ENCODE data around the gene CFAP97.
A peak's percentile ranks its signal among the peaks of the same experiment; 100 is the strongest.

The CFAP97 gene

GRCh38 chr4:185194924-185195888, 8.6 kb downstream of the CFAP97 start:
- H3K36me3 Mint-ChIP-seq: peaks cover 44% of the 10 kb centered on the region
- no peak overlapping the region for H3K27ac Mint-ChIP-seq
- ATAC-seq (no peak), DNase-seq (ENCODE audit: low spot score in 2 of 2) (no peak)
- H3K9me3 Mint-ChIP-seq: no peaks in the 10 kb centered on the region
- H3K4me1 Mint-ChIP-seq: peaks cover 29% of the 10 kb centered on the region
- H3K4me3 Mint-ChIP-seq: no peak overlapping the region

- DNase-seq (ENCODE audit: low spot score in 2 of 2) (no peak), ATAC-seq (no peak)
- Mint-ChIP-seq H3K4me3 (no peak overlapping the region), H3K27ac (no peak overlapping the region), H3K36me3 (peaks cover 56% of the 10 kb centered on the region), H3K4me1 (peaks cover 36% of the 10 kb centered on the region), H3K9me3 (no peaks in the 10 kb centered on the region)
Observed at GRCh38 chr4:185192059-185192458, 11.7 kb downstream of the CFAP97 start.

- peak overlapping the region; percentile 45 for H3K27ac Mint-ChIP-seq
- H3K9me3 Mint-ChIP-seq: no peaks in the 10 kb centered on the region
- no peak overlapping the region for H3K4me3 Mint-ChIP-seq
- peaks cover 37% of the 10 kb centered on the region for H3K4me1 Mint-ChIP-seq
- H3K36me3 Mint-ChIP-seq: peaks cover 55% of the 10 kb centered on the region
- ATAC-seq (no peak), DNase-seq (ENCODE audit: low spot score in 2 of 2) (no peak)
Observed at GRCh38 chr4:185190306-185190856, 13.4 kb downstream of the CFAP97 start.

- no peak overlapping the region for H3K4me3 Mint-ChIP-seq
- ATAC-seq (no peak), DNase-seq (ENCODE audit: low spot score in 2 of 2) (no peak)
- peaks cover 49% of the 10 kb centered on the region for H3K36me3 Mint-ChIP-seq
- H3K4me1 Mint-ChIP-seq: peaks cover 30% of the 10 kb centered on the region
- peak overlapping the region; percentile 45 for H3K27ac Mint-ChIP-seq
- H3K9me3 Mint-ChIP-seq: no peaks in the 10 kb centered on the region
Observed at GRCh38 chr4:185189606-185190305, 14.0 kb downstream of the CFAP97 start.

- DNase-seq (ENCODE audit: low spot score in 2 of 2): no peak
- Mint-ChIP-seq H3K27ac (no peak overlapping the region), H3K4me3 (no peak overlapping the region), H3K9me3 (no peaks in the 10 kb centered on the region), H3K36me3 (peaks cover 55% of the 10 kb centered on the region), H3K4me1 (peaks cover 27% of the 10 kb centered on the region)
- no peak for ATAC-seq
Observed at GRCh38 chr4:185186769-185187168, 17.0 kb downstream of the CFAP97 start.

- peak; percentile 69 for ATAC-seq
- Mint-ChIP-seq H3K36me3 (peaks cover 42% of the 10 kb centered on the region), H3K4me3 (no peak overlapping the region), H3K4me1 (peaks cover 31% of the 10 kb centered on the region), H3K27ac (no peak overlapping the region), H3K9me3 (no peaks in the 10 kb centered on the region)
- peak; percentile 63 to 79 for DNase-seq (ENCODE audit: low spot score in 2 of 2)
Observed at GRCh38 chr4:185183622-185184281, 20.0 kb downstream of the CFAP97 start.

- Mint-ChIP-seq H3K36me3 (peaks cover 33% of the 10 kb centered on the region), H3K27ac (no peak overlapping the region), H3K9me3 (no peaks in the 10 kb centered on the region), H3K4me3 (no peak overlapping the region), H3K4me1 (peaks cover 32% of the 10 kb centered on the region)
- DNase-seq (ENCODE audit: low spot score in 2 of 2) (no peak), ATAC-seq (no peak)
Observed at GRCh38 chr4:185182239-185182638, 21.6 kb downstream of the CFAP97 start.

- Mint-ChIP-seq H3K27ac (no peak overlapping the region), H3K4me3 (no peak overlapping the region), H3K4me1 (peaks cover 27% of the 10 kb centered on the region), H3K36me3 (peaks cover 46% of the 10 kb centered on the region), H3K9me3 (no peaks in the 10 kb centered on the region)
- ATAC-seq (peak; percentile 72), DNase-seq (ENCODE audit: low spot score in 2 of 2) (no peak)
Observed at GRCh38 chr4:185179488-185179887, 24.3 kb downstream of the CFAP97 start.

- Mint-ChIP-seq H3K36me3 (peaks cover 89% of the 10 kb centered on the region), H3K9me3 (no peaks in the 10 kb centered on the region), H3K4me1 (no peaks in the 10 kb centered on the region), H3K27ac (no peak overlapping the region), H3K4me3 (no peak overlapping the region)
- ATAC-seq (no peak), DNase-seq (ENCODE audit: low spot score in 2 of 2) (no peak)
Observed at GRCh38 chr4:185171373-185172071, 32.3 kb downstream of the CFAP97 start.

- Mint-ChIP-seq H3K9me3 (no peaks in the 10 kb centered on the region), H3K4me3 (no peak overlapping the region), H3K36me3 (peaks cover 80% of the 10 kb centered on the region), H3K4me1 (peaks cover 17% of the 10 kb centered on the region), H3K27ac (no peak overlapping the region)
- no peak for DNase-seq (ENCODE audit: low spot score in 2 of 2)
- ATAC-seq: no peak
Observed at GRCh38 chr4:185167234-185167633, 36.6 kb downstream of the CFAP97 start.

- H3K36me3 Mint-ChIP-seq: peaks cover 80% of the 10 kb centered on the region
- ATAC-seq (peak; percentile 98), DNase-seq (ENCODE audit: low spot score in 2 of 2) (no peak)
- no peaks in the 10 kb centered on the region for H3K9me3 Mint-ChIP-seq
- H3K4me3 Mint-ChIP-seq: no peak overlapping the region
- no peak overlapping the region for H3K27ac Mint-ChIP-seq
- H3K4me1 Mint-ChIP-seq: peaks cover 17% of the 10 kb centered on the region
Observed at GRCh38 chr4:185165605-185166063, 38.2 kb downstream of the CFAP97 start.

GRCh38 chr4:185151296-185151695, 52.5 kb downstream of the CFAP97 start:
- Mint-ChIP-seq H3K36me3 (peaks cover 33% of the 10 kb centered on the region), H3K4me3 (no peak overlapping the region), H3K27ac (peak overlapping the region; percentile 39), H3K4me1 (peaks cover 6% of the 10 kb centered on the region), H3K9me3 (no peaks in the 10 kb centered on the region)
- ATAC-seq (no peak), DNase-seq (ENCODE audit: low spot score in 2 of 2) (no peak)

GRCh38 chr4:185149392-185149791, 54.4 kb downstream of the CFAP97 start:
- H3K4me3 Mint-ChIP-seq: no peak overlapping the region
- peak overlapping the region; percentile 57 for H3K27ac Mint-ChIP-seq
- no peaks in the 10 kb centered on the region for H3K9me3 Mint-ChIP-seq
- ATAC-seq (no peak), DNase-seq (ENCODE audit: low spot score in 2 of 2) (peak in 1 of 2 donors; percentile 34)
- H3K4me1 Mint-ChIP-seq: peaks cover 6% of the 10 kb centered on the region
- H3K36me3 Mint-ChIP-seq: peaks cover 30% of the 10 kb centered on the region

GRCh38 chr4:185145572-185145971, 58.2 kb downstream of the CFAP97 start:
- ATAC-seq: no peak
- H3K4me1 Mint-ChIP-seq: peaks cover 19% of the 10 kb centered on the region
- no peak overlapping the region for H3K4me3 Mint-ChIP-seq
- DNase-seq (ENCODE audit: low spot score in 2 of 2): no peak
- H3K27ac Mint-ChIP-seq: no peak overlapping the region
- H3K36me3 Mint-ChIP-seq: peaks cover 14% of the 10 kb centered on the region
- no peaks in the 10 kb centered on the region for H3K9me3 Mint-ChIP-seq

Data from stimulated activated effector memory CD8-positive, alpha-beta T cell treated with anti-CD3 and anti-CD28 coated beads, Interleukin-12 subunit alpha, Interleukin-12 subunit beta, amount 100 ng/mL, for 72 hours (primary cell).